HEK293T (cell line): ENCODE data around the gene DNAL4.

ENCODE experiments used
- ARNT ChIP-seq: fragments of 450-650 bp; IDR thresholded peaks from 2 replicates; pipeline ENCODE4 v1.6.1; 2017; ENCODE audit warnings: mild to moderate bottlenecking
- BHLHE40 ChIP-seq: fragments of 450-650 bp; IDR thresholded peaks from 2 replicates; pipeline ENCODE4 v1.6.1; 2016; ENCODE audit warnings: mild to moderate bottlenecking, moderate library complexity, borderline replicate concordance
- TARDBP ChIP-seq: fragments of 450-650 bp; IDR thresholded peaks from 2 replicates; pipeline ENCODE4 v1.6.1; 2016
- ZNF384 ChIP-seq: fragments of 450-650 bp; IDR thresholded peaks from 2 replicates; pipeline ENCODE4 v1.6.1; 2016
- TF ChIP-seq, protein P1 (sequence below): fragments of 450-650 bp; IDR thresholded peaks from 2 replicates; pipeline ENCODE4 v1.6.1; 2016

DNA sequence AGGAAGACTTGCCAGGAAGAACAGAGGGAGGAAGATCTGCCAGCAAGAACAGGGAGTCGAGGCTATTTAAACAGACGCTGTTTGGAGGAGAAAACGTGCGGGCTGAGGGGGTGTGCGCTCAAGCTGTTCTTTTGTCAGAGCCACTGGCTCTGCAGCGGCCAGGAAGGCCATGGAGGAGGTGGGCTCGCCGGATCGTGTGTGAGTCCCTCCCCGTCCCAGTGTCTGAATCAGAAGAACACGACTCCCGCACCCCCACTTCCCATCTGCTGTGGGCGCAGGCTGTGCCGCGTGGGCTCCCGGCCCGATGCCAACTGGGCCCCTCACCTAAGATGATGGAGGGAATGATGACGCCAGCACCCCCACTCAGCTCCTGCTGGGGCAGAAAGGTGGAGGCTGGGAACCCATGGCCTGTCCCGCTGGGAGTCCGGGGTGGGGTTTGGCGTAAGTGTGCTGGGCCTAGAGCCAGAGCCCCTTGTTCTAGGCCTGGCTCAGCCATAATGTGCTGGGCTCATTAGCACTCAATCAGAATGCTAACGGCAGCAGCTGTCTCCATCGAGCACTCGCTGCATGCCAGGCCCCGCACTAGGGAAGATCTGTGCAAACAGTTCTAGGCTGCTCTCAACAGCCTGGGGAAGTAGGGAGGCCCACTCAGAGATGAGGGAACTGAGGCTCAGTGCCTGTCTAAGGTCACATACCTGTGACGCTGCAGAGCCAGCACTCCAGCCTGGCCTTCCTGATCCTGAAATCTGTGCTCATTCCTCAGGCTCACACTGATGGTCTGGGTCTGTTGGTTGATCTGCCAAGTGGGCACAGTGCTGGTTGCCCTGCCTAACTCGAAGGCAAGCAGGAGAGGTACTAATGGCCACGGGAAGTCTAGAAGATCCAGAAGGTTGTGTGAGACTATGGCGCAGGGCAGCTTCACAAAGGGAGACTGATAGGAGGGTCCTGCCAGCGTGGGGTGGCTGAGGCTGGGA lies 38.3 kb upstream of the DNAL4 start:
- TF ChIP-seq, protein P1, sequence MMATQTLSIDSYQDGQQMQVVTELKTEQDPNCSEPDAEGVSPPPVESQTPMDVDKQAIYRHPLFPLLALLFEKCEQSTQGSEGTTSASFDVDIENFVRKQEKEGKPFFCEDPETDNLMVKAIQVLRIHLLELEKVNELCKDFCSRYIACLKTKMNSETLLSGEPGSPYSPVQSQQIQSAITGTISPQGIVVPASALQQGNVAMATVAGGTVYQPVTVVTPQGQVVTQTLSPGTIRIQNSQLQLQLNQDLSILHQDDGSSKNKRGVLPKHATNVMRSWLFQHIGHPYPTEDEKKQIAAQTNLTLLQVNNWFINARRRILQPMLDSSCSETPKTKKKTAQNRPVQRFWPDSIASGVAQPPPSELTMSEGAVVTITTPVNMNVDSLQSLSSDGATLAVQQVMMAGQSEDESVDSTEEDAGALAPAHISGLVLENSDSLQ, result no peak
- TF ChIP-seq TARDBP (no peak), ARNT (no peak), ZNF384 (no peak), BHLHE40 (no peak)
